ENCODE measurements around the gene CDC37L1. TPM values are rescaled to one million over a fixed set of nuclear protein-coding genes. Genes with fewer than 3 reads are reported as not detected.

The CDC37L1 gene
- total and polyA plus RNA-seq, 12 donors = 13.4 to 58.4 (median 36.6) TPM

GRCh38 chr9:4639420-4639819 lies 39.9 kb upstream of the CDC37L1 start:
- Histone ChIP-seq H3K36me3 (no peaks in the 10 kb centered on the region), H3K4me3 (no peak overlapping the region), H3K27ac (no peak overlapping the region), H3K9me3 (no peaks in the 10 kb centered on the region), H3K4me1 (no peaks in the 10 kb centered on the region), H3K27me3 (no peaks in the 10 kb centered on the region)
- DNase-seq (no peak), ATAC-seq (no peak)
- intact Hi-C loops (cut with DNase I) = loop anchor here in 4 of 10 donors (2.0 to 5.0 kb wide), 2 partner anchors 257 kb away; no protein-coding TSS in a partner anchor
- WGBS, 2 donors = 59 to 60% methylated on average over 2 of the region's 2 CpGs
- TF ChIP-seq CTCF (IDR thresholded peaks at IDR 0.05) = no peak

- Histone ChIP-seq H3K27ac (no peak overlapping the region), H3K4me3 (no peak overlapping the region), H3K27me3 (no peaks in the 10 kb centered on the region), H3K9me3 (no peaks in the 10 kb centered on the region), H3K4me1 (no peaks in the 10 kb centered on the region), H3K36me3 (no peaks in the 10 kb centered on the region)
- TF ChIP-seq CTCF (IDR thresholded peaks at IDR 0.05) = peak; percentile 15 to 72 (median 55)
- no peak for DNase-seq
- intact Hi-C loops (cut with DNase I) = loop anchor here in 5 of 10 donors (2.0 to 5.0 kb wide), 3 partner anchors 257 to 259 kb away; no protein-coding TSS in a partner anchor
- 58 to 63% methylated on average over 2 of the region's 2 CpGs for WGBS, 2 donors
- ATAC-seq = peak in 1 of 8 donors; percentile 39
Measured at GRCh38 chr9:4640027-4640426, 39.3 kb upstream of the CDC37L1 start.

GRCh38 chr9:4642351-4642750 lies 37.0 kb upstream of the CDC37L1 start:
- ATAC-seq (no peak), DNase-seq (no peak)
- Histone ChIP-seq H3K27me3 (no peaks in the 10 kb centered on the region), H3K4me1 (no peaks in the 10 kb centered on the region), H3K36me3 (no peaks in the 10 kb centered on the region), H3K9me3 (no peaks in the 10 kb centered on the region), H3K27ac (no peak overlapping the region), H3K4me3 (no peak overlapping the region)
- WGBS, 2 donors = 97 to 100% methylated on average over 2 of the region's 2 CpGs
- intact Hi-C loops (cut with DNase I) = loop anchor here in 1 of 10 donors (5.0 kb wide), 1 partner anchor 260 kb away; no protein-coding TSS in a partner anchor
- no peak for TF ChIP-seq CTCF (IDR thresholded peaks at IDR 0.05)

GRCh38 chr9:4654084-4654483 lies 25.3 kb upstream of the CDC37L1 start:
- H3K27me3 ChIP-seq = no peaks in the 10 kb centered on the region
- no peaks in the 10 kb centered on the region for H3K9me3 ChIP-seq
- H3K4me3 ChIP-seq = no peak overlapping the region
- no peak for TF ChIP-seq CTCF (IDR thresholded peaks at IDR 0.05)
- no peaks in the 10 kb centered on the region for H3K4me1 ChIP-seq
- H3K27ac ChIP-seq = no peak overlapping the region
- intact Hi-C loops (cut with DNase I) = no loop called here
- ATAC-seq (no peak), DNase-seq (no peak)
- peaks cover 0 to 9% (median 0%) of the 10 kb centered on the region in 9 donors for H3K36me3 ChIP-seq
- WGBS, 2 donors = 90 to 92% methylated on average over 9 of the region's 9 CpGs

Measured in heart right ventricle (tissue), 16 donors.